Spleen (tissue), 11 donors: ENCODE measurements around the gene LEFTY2. TPM values are rescaled to one million over a fixed set of nuclear protein-coding genes. Genes with fewer than 3 reads are reported as not detected.
"Not testable (repeated sequence)": the region's sequence is repeated elsewhere in the genome, so short reads cannot be mapped to it uniquely, and the experiment has no call there.

Experiments
- DNase-seq: peaks from one replicate; pipeline ENCODE4 v3.0.0-alpha.2; 2020
- H3K27ac ChIP-seq, 8 donors: fragments of 200-600 bp; sonication (generic) in 7 of 8; 1 replicate in 4 of 8; 2 replicates in 4 of 8; pipeline versions ENCODE4 v1.5.0 to v1.8.0; 2016 to 2021; ENCODE audit warnings: inconsistent platforms in 4 of 8, mild to moderate bottlenecking in 4 of 8, moderate library complexity in 1 of 8
- H3K27me3 ChIP-seq, 7 donors: fragments of 200-600 bp; sonication (generic) in 6 of 7; replicated peaks in 1 of 7; 1 replicate in 4 of 7; 2 replicates in 3 of 7; pipeline versions ENCODE4 v1.5.0 to v1.8.0; 2016 to 2021; ENCODE audit warnings: inconsistent platforms in 3 of 7, mild to moderate bottlenecking in 1 of 7
- H3K36me3 ChIP-seq, 6 donors: fragments of 200-600 bp; sonication (generic) in 5 of 6; 1 replicate in 4 of 6; 2 replicates in 2 of 6; pipeline versions ENCODE4 v1.5.0 to v1.8.0; 2016 to 2021; ENCODE audit warnings: inconsistent platforms in 2 of 6
- H3K4me1 ChIP-seq, 6 donors: fragments of 200-600 bp; sonication (generic) in 5 of 6; 1 replicate in 3 of 6; 2 replicates in 3 of 6; pipeline versions ENCODE4 v1.5.0 to v1.8.0; 2016 to 2021; ENCODE audit warnings: inconsistent platforms in 3 of 6
- H3K4me3 ChIP-seq, 8 donors: fragments of 200-600 bp; sonication (generic) in 7 of 8; 1 replicate in 4 of 8; 2 replicates in 4 of 8; pipeline versions ENCODE4 v1.5.0 to v1.8.0; 2016 to 2021; ENCODE audit warnings: inconsistent platforms in 4 of 8, mild to moderate bottlenecking in 4 of 8, moderate library complexity in 2 of 8
- H3K9me3 ChIP-seq, 8 donors: fragments of 200-600 bp; sonication (generic) in 7 of 8; 1 replicate in 4 of 8; 2 replicates in 4 of 8; pipeline versions ENCODE4 v1.5.0 to v1.8.0; 2016 to 2021; ENCODE audit warnings: inconsistent platforms in 4 of 8
- CTCF ChIP-seq, 11 experiments: fragments of 200-600 bp in 7 of 11; fragments of 450-650 bp in 4 of 11; sonication (generic) in 4 of 11; IDR thresholded peaks in 8 of 11; conservative IDR thresholded peaks in 3 of 11; 1 replicate in 7 of 11; 2 replicates in 4 of 11; pipeline versions ENCODE4 v1.4.0 to v1.8.0; 2016 to 2021; ENCODE audit warnings: antibody characterized with exemption in 11 of 11, inconsistent platforms in 4 of 11, mild to moderate bottlenecking in 1 of 11
- POLR2A ChIP-seq, 3 donors: fragments of 450-650 bp; IDR thresholded peaks; one replicate each; pipeline ENCODE4 v1.5.1; 2017; ENCODE audit warnings: antibody characterized with exemption in 3 of 3, mild to moderate bottlenecking in 1 of 3
- POLR2AphosphoS5 ChIP-seq, 3 donors: sonication (generic); formaldehyde crosslinking; IDR thresholded peaks; one replicate each; pipeline ENCODE4 v1.5.1; 2017; ENCODE audit warnings: antibody characterized with exemption in 3 of 3
- WGBS, 5 donors: extraction: QIAGEN DNeasy Blood & Tissue Kit in 3 of 5; methylation state at CpG; one replicate each; pipeline versions ENCODE4 v1.1.5 to v1.1.7; 2013 to 2018; 5-methylcytosine and 5-hydroxymethylcytosine counted together
- intact Hi-C: fragments of 100-400 bp; cut with DNase I; formaldehyde crosslinking; loops from one replicate; pipeline ENCODE4 v1.15.0; 2023; ENCODE audit warnings: low total_unique reads
- microRNA-seq, 3 donors: library from miRNA; unstranded; fragments of <30 nt; microRNA quantifications; one replicate each; pipeline versions ENCODE4 to v1.1.0, GENCODE V29; 2019 to 2020
- polyA plus RNA-seq, 3 donors: library from polyadenylated mRNA; stranded (reverse); fragments of 200-250 nt; gene quantifications; one replicate each; pipeline ENCODE4 v1.2.1, GENCODE V29; 2013
- small RNA-seq, 4 donors: library from RNA; depleted of rRNA; stranded (forward); fragments of <200 nt; gene quantifications; one replicate each; pipeline ENCODE3, GENCODE V24; 2016
- total RNA-seq, 7 donors: library from RNA; depleted of rRNA in 3 of 7; stranded (reverse); fragments of >200 nt in 3 of 7; fragmentation: NEBNext Ultra II Directional in 4 of 7; extraction: Animal tissue kit (Norgen Biotek cat#: 25700) in 4 of 7; gene quantifications; one replicate each; pipeline versions ENCODE4 v1.1.0 to v1.2.1, GENCODE V29; 2016 to 2021
- donor health status: healthy with polysubstance abuse.
- donor health status: DM: no; HTN: no; CAD: no; lungs with moderate emphysema.
- donor health status: DM: no; HTN: no; CAD: no.
- donor health status: Bipolar disorder and iron deficiency.
- donor health status: healthy.
- donor health status: DM: no; HTN: no; CAD: no.
- donor health status: DM: yes; HTN: yes; CAD: no.

LEFTY2 gene
- total and polyA plus RNA-seq, 10 donors = 0.06 to 0.65 (median 0.36) TPM; not detected in 4

GRCh38 chr1:225888289-225888897, 52.6 kb downstream of the LEFTY2 start:
- no peak overlapping the region for H3K4me3 ChIP-seq

GRCh38 chr1:225887554-225888288, 53.3 kb downstream of the LEFTY2 start:
- H3K4me1 ChIP-seq = peaks cover 0 to 34% (median 8%) of the 10 kb centered on the region in 6 donors
- H3K36me3 ChIP-seq, H3K27me3 ChIP-seq, H3K4me3 ChIP-seq, H3K27ac ChIP-seq, intact Hi-C loops, DNase-seq, H3K9me3 ChIP-seq: not testable (repeated sequence)
- WGBS, 5 donors = 27 to 56% (median 44%) methylated on average over 2 to 51 of the region's 56 CpGs

More at GRCh38 chr1:225888289-225888897, 52.6 kb downstream of the LEFTY2 start:
- Histone ChIP-seq H3K9me3 (no peaks in the 10 kb centered on the region), H3K4me1 (peaks cover 0 to 27% (median 2%) of the 10 kb centered on the region in 6 donors), H3K27ac (no peak overlapping the region), H3K27me3 (peaks cover 0 to 6% (median 0%) of the 10 kb centered on the region in 7 donors), H3K36me3 (no peaks in the 10 kb centered on the region)
- WGBS, 5 donors = 86 to 98% (median 90%) methylated on average over 10 to 18 of the region's 18 CpGs
- no peak for TF ChIP-seq CTCF (IDR thresholded peaks at IDR 0.05 in 8 of 11, conservative IDR thresholded peaks at IDR 0.05 in 3 of 11)
- no peak for TF ChIP-seq POLR2A (IDR thresholded peaks at IDR 0.05)
- no peak for TF ChIP-seq POLR2AphosphoS5 (IDR thresholded peaks at IDR 0.05)
- intact Hi-C loops = no loop called here
- DNase-seq = no peak

- 90 to 94% (median 92%) methylated on average over 7 of the region's 7 CpGs for WGBS, 5 donors
- intact Hi-C loops = no loop called here
- Histone ChIP-seq H3K27ac (no peak overlapping the region), H3K36me3 (no peaks in the 10 kb centered on the region), H3K4me3 (no peak overlapping the region), H3K9me3 (no peaks in the 10 kb centered on the region), H3K4me1 (peaks cover 0 to 34% (median 8%) of the 10 kb centered on the region in 6 donors), H3K27me3 (peaks cover 0 to 6% (median 0%) of the 10 kb centered on the region in 7 donors)
- TF ChIP-seq CTCF (IDR thresholded peaks at IDR 0.05 in 8 of 11, conservative IDR thresholded peaks at IDR 0.05 in 3 of 11) (no peak), POLR2A (IDR thresholded peaks at IDR 0.05) (no peak), POLR2AphosphoS5 (IDR thresholded peaks at IDR 0.05) (no peak)
- DNase-seq = no peak
Measured at GRCh38 chr1:225887030-225887314, 54.0 kb downstream of the LEFTY2 start.

Small RNA genes lying within 50 kb of the gene (microRNA-seq; reads per million reads assigned to microRNA genes)
- gene MIR6741 = 0.28 to 2.2 (median 1.8) reads per million in 3 donors

Small RNA genes lying within 50 kb of the gene (small RNA-seq; reads per million reads assigned to genes)
- gene AL117348.1 (0 reads per million in 4 donors), gene NDUFA3P3 (0 reads per million in 4 donors)

Other genes with a start within 250 kb of the LEFTY2 start
- gene SRP9, start 163.4 kb downstream of the LEFTY2 start, total RNA-seq = 100 to 1,000 TPM; 145 to 229 (median 159) TPM
- 100 to 1,000 TPM; 167 to 269 (median 210) TPM for gene SRP9, start 163.4 kb downstream of the LEFTY2 start, polyA plus RNA-seq
- gene EPHX1, start 131.1 kb downstream of the LEFTY2 start, total RNA-seq = 10 to 100 TPM; 30.1 to 92.8 (median 81.4) TPM
- 10 to 100 TPM in 2 of 3 donors, 1 to 10 TPM in 1; 3.9 to 12.2 (median 10.7) TPM for gene EPHX1, start 131.1 kb downstream of the LEFTY2 start, polyA plus RNA-seq
- gene TMEM63A, start 58.8 kb downstream of the LEFTY2 start, total RNA-seq = 100 to 1,000 TPM in 5 of 7 donors, 10 to 100 TPM in 2; 93.9 to 143 (median 122) TPM
- gene TMEM63A, start 58.8 kb downstream of the LEFTY2 start, polyA plus RNA-seq = 10 to 100 TPM; 15.0 to 47.4 (median 23.6) TPM
- under 1 TPM in 4 of 7 donors, not detected in 3; 0.34 to 0.95 (median 0.48) TPM for gene LEFTY1, start 52.1 kb downstream of the LEFTY2 start, total RNA-seq
- under 1 TPM; 0.06 to 0.09 (median 0.09) TPM for gene LEFTY1, start 52.1 kb downstream of the LEFTY2 start, polyA plus RNA-seq
- 10 to 100 TPM; 50.0 to 72.8 (median 67.6) TPM for gene PYCR2, start 17.0 kb downstream of the LEFTY2 start, total RNA-seq
- gene PYCR2, start 17.0 kb downstream of the LEFTY2 start, polyA plus RNA-seq = 10 to 100 TPM; 68.1 to 80.4 (median 79.9) TPM
- gene SDE2, start 58.1 kb upstream of the LEFTY2 start, total RNA-seq = 10 to 100 TPM; 18.4 to 23.6 (median 21.7) TPM
- 1 to 10 TPM; 4.6 to 9.9 (median 5.6) TPM for gene SDE2, start 58.1 kb upstream of the LEFTY2 start, polyA plus RNA-seq
- 100 to 1,000 TPM; 362 to 685 (median 490) TPM for gene H3-3A, start 121.5 kb upstream of the LEFTY2 start, total RNA-seq
- 1,000 to 10,000 TPM in 1 of 3 donors, 100 to 1,000 TPM in 2; 837 to 1,089 (median 864) TPM for gene H3-3A, start 121.5 kb upstream of the LEFTY2 start, polyA plus RNA-seq
- gene ACBD3, start 245.5 kb upstream of the LEFTY2 start, total RNA-seq = 10 to 100 TPM; 26.0 to 43.0 (median 31.2) TPM
- gene ACBD3, start 245.5 kb upstream of the LEFTY2 start, polyA plus RNA-seq = 10 to 100 TPM in 2 of 3 donors, 1 to 10 TPM in 1; 6.1 to 14.7 (median 10.1) TPM